ENCODE results near the gene MGARP. TPM values are rescaled to one million over a fixed set of nuclear protein-coding genes. Genes with fewer than 3 reads are reported as not detected.

MGARP gene
- total and polyA plus RNA-seq, 2 of the 4 experiments (the other 2 are of a cell fraction), result 34.7 to 35.0 TPM

GRCh38 chr4:139247241-139247640, 32.8 kb downstream of the MGARP start:
- Histone ChIP-seq H3K27ac (ENCODE audit: insufficient read depth, low read length) (no peak overlapping the region), H3K4ac (ENCODE audit: low read depth, low read length) (peak overlapping the region; percentile 83), H3K9me1 (ENCODE audit: insufficient read depth, low read length) (peaks cover 5% of the 10 kb centered on the region), H3K9ac (ENCODE audit: low read depth, low read length) (no peak overlapping the region), H3K4me1 (ENCODE audit: control insufficient read depth, insufficient read depth, low read length) (peaks cover 24% of the 10 kb centered on the region), H2BK15ac (ENCODE audit: low read depth, low read length) (peak overlapping the region; percentile 83; the same call in 2 of the 3 replicates), H4K8ac (ENCODE audit: low read depth in 2 of 2, low read length in 2 of 2) (peak overlapping the region in 1 of 2 experiments; percentile 62; a peak in 1 of 4 replicates), H4K91ac (ENCODE audit: insufficient read depth, low read depth, low read length) (no peak overlapping the region), H3K36me3 (ENCODE audit: control insufficient read depth, insufficient read depth, low read length) (no peaks in the 10 kb centered on the region), H3K56ac (ENCODE audit: extremely low read depth, insufficient read depth, low read length) (no peak overlapping the region), H2AK5ac (ENCODE audit: low read depth, low read length) (0 out of 2 replicates have a peak overlapping the region, but pooled peaks have one; percentile 7), H3K4me2 (ENCODE audit: low read depth, low read length) (no peak overlapping the region), H3K23ac (ENCODE audit: low read depth, low read length) (no peak overlapping the region), H4K5ac (ENCODE audit: low read depth, low read length) (no peak overlapping the region), H2AK9ac (replicated peaks; ENCODE audit: low read depth, low read length, poor library complexity) (no peak overlapping the region), H3K9me3 (ENCODE audit: control insufficient read depth, insufficient read depth, low read length) (no peaks in the 10 kb centered on the region), H3K14ac (replicated peaks; ENCODE audit: low read depth, low read length) (peak overlapping the region; percentile 44; the same call in 1 of the 2 replicates), H4K20me1 (ENCODE audit: insufficient read depth, low read length) (no peaks in the 10 kb centered on the region), H2BK120ac (ENCODE audit: low read depth, low read length) (peak overlapping the region; percentile 32; the same call in 1 of the 2 replicates), H3K18ac (ENCODE audit: low read depth, low read length) (peak overlapping the region; percentile 40), H2BK20ac (ENCODE audit: low read depth, low read length) (peak overlapping the region; percentile 70; the same call in 1 of the 2 replicates), H2BK5ac (ENCODE audit: low read depth, low read length, poor library complexity, severe bottlenecking) (peak overlapping the region; percentile 70), H3K27me3 (ENCODE audit: control insufficient read depth, insufficient read depth, low read length) (no peaks in the 10 kb centered on the region), H3K4me3 (ENCODE audit: insufficient read depth, low read depth, low read length) (no peak overlapping the region), H2AFZ (replicated peaks; ENCODE audit: low read length, poor library complexity) (no peak overlapping the region), H3K79me1 (ENCODE audit: low read depth in 1 of 2, low read length in 2 of 2) (no peaks in the 10 kb centered on the region)
- ATAC-seq (ENCODE audit: low read depth) (no peak), DNase-seq (peak; percentile 39)
- TF ChIP-seq POLR2A (IDR thresholded peaks at IDR 0.05; ENCODE audit: low read depth, low read length) (no peak), CEBPB (IDR thresholded peaks at IDR 0.05; ENCODE audit: low read depth, low read length) (no peak), MAZ (IDR thresholded peaks at IDR 0.05; ENCODE audit: borderline replicate concordance, low read depth, low read length) (no peak), CHD1 (IDR thresholded peaks at IDR 0.05; ENCODE audit: low read depth, low read length) (no peak), NFE2L2 (IDR thresholded peaks at IDR 0.05; ENCODE audit: low read depth, low read length) (no peak), MAFK (IDR thresholded peaks at IDR 0.05; ENCODE audit: low read depth, low read length) (no peak), RCOR1 (IDR thresholded peaks at IDR 0.05; ENCODE audit: insufficient replicate concordance, low read length) (no peak), RAD21 (IDR thresholded peaks at IDR 0.05; ENCODE audit: low read length) (no peak), BHLHE40 (IDR thresholded peaks at IDR 0.05; ENCODE audit: low read depth, low read length) (no peak), MXI1 (IDR thresholded peaks at IDR 0.05; ENCODE audit: borderline replicate concordance, low read depth, low read length) (no peak), SMC3 (IDR thresholded peaks at IDR 0.05; ENCODE audit: low read depth, low read length) (no peak)
- TF ChIP-seq, protein P1, sequence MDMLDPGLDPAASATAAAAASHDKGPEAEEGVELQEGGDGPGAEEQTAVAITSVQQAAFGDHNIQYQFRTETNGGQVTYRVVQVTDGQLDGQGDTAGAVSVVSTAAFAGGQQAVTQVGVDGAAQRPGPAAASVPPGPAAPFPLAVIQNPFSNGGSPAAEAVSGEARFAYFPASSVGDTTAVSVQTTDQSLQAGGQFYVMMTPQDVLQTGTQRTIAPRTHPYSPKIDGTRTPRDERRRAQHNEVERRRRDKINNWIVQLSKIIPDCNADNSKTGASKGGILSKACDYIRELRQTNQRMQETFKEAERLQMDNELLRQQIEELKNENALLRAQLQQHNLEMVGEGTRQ (IDR thresholded peaks at IDR 0.05; ENCODE audit: low read depth, low read length), result no peak
- TF ChIP-seq, protein P2, sequence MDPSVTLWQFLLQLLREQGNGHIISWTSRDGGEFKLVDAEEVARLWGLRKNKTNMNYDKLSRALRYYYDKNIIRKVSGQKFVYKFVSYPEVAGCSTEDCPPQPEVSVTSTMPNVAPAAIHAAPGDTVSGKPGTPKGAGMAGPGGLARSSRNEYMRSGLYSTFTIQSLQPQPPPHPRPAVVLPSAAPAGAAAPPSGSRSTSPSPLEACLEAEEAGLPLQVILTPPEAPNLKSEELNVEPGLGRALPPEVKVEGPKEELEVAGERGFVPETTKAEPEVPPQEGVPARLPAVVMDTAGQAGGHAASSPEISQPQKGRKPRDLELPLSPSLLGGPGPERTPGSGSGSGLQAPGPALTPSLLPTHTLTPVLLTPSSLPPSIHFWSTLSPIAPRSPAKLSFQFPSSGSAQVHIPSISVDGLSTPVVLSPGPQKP (IDR thresholded peaks at IDR 0.05; ENCODE audit: borderline replicate concordance, low read depth, low read length), result no peak
- TF ChIP-seq, protein P3, sequence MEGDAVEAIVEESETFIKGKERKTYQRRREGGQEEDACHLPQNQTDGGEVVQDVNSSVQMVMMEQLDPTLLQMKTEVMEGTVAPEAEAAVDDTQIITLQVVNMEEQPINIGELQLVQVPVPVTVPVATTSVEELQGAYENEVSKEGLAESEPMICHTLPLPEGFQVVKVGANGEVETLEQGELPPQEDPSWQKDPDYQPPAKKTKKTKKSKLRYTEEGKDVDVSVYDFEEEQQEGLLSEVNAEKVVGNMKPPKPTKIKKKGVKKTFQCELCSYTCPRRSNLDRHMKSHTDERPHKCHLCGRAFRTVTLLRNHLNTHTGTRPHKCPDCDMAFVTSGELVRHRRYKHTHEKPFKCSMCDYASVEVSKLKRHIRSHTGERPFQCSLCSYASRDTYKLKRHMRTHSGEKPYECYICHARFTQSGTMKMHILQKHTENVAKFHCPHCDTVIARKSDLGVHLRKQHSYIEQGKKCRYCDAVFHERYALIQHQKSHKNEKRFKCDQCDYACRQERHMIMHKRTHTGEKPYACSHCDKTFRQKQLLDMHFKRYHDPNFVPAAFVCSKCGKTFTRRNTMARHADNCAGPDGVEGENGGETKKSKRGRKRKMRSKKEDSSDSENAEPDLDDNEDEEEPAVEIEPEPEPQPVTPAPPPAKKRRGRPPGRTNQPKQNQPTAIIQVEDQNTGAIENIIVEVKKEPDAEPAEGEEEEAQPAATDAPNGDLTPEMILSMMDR (conservative IDR thresholded peaks at IDR 0.05; ENCODE audit: low read depth, low read length), result no peak
- dilution Hi-C loops (cut with HindIII; ENCODE audit: low sequenced_read_pairs, unreplicated experiment), result no loop called here
- POLR2A ChIA-PET (ENCODE audit: unreplicated experiment), result no interaction called here
- no TSS peak for BruUV-seq (replicated peaks)
- in situ Hi-C loops (cut with MboI; ENCODE audit: low sequenced_read_pairs), result no loop called here
- intact Hi-C loops (cut with micrococcal nuclease), result no loop called here
- CTCF ChIA-PET, result interaction anchor here (0.6 kb wide), 1 partner anchor 10 kb away, joined by 8 read pairs; no protein-coding TSS in a partner anchor

Measured in IMR-90 (cell line).